22Rv1 (cell line): ENCODE data around the gene SYVN1.

Source experiments
- H3K27ac ChIP-seq: fragments of 450-650 bp; 2 replicates; pipeline ENCODE4 v1.5.1; 2017
- CTCF ChIP-seq: fragments of 450-650 bp; IDR thresholded peaks from 2 replicates; pipeline ENCODE4 v1.5.1; 2017; ENCODE audit warnings: mild to moderate bottlenecking
- ZFX ChIP-seq: fragments of 450-650 bp; IDR thresholded peaks from 2 replicates; pipeline ENCODE4 v1.6.1; 2017; ENCODE audit warnings: antibody characterized with exemption, borderline replicate concordance

SYVN1 gene

DNA sequence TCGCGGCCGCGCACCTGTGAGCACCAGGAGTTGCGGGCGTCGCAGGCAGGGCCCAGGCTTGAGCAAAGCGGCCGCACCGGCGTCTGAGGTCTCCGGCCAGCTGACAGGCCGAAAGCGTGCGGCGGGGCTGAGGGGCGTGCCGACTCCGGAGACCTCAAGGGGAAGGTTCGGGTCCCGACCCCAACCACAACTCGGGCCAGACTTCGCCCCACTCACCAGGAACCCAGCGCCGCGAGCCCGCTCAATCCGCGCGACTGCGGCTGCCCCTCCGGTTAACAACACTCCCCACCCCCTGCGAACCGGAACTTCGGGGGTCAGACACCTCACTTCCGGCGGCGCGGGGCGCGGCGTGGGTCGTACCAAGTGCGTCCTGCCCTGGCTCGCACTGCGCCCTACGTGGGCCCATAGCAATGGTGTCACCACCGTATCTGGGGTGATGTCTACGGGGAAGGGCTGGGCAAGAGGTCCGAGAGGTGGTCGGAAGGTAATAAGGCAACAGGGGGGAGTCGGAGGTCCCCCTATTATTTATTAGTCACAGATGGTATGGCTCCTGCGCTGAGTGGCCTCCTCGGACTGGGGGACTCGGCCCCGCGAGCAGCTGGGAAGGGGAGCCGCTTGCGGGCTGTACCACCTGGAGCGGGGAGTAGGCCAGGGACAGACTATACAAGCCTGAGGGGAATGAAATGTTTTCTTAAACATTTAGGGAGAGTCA is at the start of gene SYVN1:
Gene SYVN1, minus strand, starts transcription at position 280 of the 712 bp plus-strand sequence. CDS start 918 bp downstream, outside the sequence.
- H3K27ac ChIP-seq, result peak within 1 kb of the TSS; percentile 98
- TF ChIP-seq ZFX (no peak), CTCF (no peak)

- 0 out of 2 replicates have a peak overlapping the region, but pooled peaks have one; percentile 7 for H3K27ac ChIP-seq
- no peak for TF ChIP-seq CTCF
Measured at GRCh38 chr11:65183201-65183891, 49.0 kb upstream of the SYVN1 start.

DNA sequence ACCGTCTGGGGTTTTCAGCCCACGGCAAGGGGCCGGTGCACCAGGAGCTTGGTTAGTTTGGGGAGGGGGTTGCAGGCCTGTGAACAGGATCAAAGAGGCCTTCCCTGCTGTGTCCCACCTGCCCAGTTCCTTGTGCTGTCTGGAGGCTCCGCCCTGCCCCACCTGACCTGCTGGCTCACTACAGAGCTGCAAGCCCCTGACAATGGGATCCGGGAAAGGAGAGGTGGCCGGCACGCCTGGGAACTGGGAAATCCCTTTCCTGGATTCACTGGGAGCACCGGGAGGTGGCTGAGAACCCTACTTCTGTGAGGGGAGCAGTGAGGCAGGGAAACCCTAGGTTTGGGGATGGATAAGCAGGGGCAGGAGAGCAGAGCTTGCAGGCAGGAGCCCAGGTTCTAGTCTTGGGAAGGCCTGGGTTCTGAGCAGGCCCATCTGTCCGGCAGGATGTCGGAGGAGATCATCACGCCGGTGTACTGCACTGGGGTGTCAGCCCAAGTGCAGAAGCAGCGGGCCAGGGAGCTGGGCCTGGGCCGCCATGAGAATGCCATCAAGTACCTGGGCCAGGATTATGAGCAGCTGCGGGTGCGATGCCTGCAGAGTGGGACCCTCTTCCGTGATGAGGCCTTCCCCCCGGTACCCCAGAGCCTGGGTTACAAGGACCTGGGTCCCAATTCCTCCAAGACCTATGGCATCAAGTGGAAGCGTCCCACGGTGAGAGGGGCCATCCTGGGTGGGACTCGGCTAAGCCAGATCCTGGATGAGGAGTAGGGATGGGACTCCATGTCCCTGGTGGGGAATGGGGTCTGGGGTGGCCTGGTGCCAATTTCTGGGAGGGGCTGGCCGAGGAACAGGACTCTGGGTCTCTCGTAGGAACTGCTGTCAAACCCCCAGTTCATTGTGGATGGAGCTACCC is 48.2 kb upstream of the SYVN1 start:
- peak overlapping the region; percentile 78 for H3K27ac ChIP-seq

GRCh38 chr11:65181569-65182257 is 47.4 kb upstream of the SYVN1 start, which contains the start of gene CAPN1:
Gene CAPN1, plus strand, starts transcription at chr11:65181928. Its CDS starts 774 bp downstream, at chr11:65182702.
- TF ChIP-seq CTCF (no peak), ZFX (no peak)
- H3K27ac ChIP-seq, result peak within 1 kb of the TSS; percentile 78

More for the DNA sequence above, 48.2 kb upstream of the SYVN1 start:
- no peak for TF ChIP-seq CTCF
- TF ChIP-seq ZFX, result no peak

DNA sequence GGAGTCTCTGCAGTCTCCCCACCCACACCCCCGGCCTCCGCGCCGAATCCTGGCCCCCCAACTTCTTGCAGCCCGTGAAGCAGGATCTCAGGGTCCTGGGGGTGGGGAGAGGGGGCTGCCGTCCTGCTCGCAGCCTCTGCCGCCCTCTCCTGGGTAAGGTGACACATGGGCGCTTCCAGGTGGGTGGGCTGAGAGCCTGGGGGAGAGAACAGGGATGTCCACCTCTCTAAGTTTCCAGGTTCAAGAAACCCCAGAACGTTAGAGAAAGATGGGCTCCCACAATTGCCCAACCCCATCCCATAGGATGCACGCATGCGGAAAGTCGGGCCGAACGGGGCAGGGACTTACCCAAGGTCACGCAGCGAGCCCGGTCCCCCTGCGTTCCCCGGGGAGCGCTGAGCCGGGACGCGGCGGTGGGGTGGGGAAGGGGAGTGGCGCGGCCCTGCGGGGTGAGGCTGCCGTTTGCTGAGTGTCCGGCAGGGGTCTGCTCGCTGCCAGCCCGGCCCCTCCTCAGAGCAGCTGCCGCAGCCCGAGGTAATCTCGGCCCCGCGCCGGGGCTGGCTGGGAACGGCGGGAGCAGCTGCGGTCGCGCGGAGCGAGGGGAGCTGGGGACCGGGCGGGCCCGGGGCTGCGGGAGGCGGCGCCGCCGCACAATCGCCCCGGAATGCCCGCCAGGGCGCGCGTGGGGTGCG is 46.7 kb upstream of the SYVN1 start:
- H3K27ac ChIP-seq, result peak overlapping the region; percentile 78
- TF ChIP-seq ZFX (no peak), CTCF (peak; percentile 72)

DNA sequence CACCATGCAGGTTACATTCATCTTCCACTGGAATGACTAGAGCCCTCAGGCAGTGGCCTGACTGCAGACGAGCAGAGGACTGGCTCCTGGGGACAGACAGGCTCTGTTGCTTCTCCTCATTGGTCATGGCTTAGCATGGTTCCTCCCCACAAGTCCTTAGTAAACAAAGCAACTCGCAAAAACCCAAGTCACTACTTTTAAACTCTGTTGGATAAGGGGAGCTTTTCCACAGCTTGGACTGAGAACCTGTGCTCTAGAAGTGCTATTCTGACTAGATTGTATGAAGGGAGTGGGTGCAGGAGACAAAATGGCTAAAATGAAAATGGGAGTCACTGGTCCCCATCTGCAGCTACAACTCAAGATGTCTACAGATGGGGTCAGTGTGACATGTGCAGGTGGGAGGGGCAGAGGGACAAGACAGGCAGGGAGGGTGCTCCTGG is 40.3 kb upstream of the SYVN1 start:
- peak overlapping the region; percentile 62 for H3K27ac ChIP-seq
